GM12878 (cell line): ENCODE data around the gene STARD8.

Source experiments
- ATF3 ChIP-seq: IDR thresholded peaks from 2 replicates; pipeline ENCODE4 v1.6.1; 2011; ENCODE audit warnings: low read depth, mild to moderate bottlenecking, low read length, moderate library complexity, borderline replicate concordance; ENCODE audit errors: extremely low read depth
- CREB1 ChIP-seq: IDR thresholded peaks from 2 replicates; pipeline ENCODE4 v1.6.1; 2012; ENCODE audit warnings: low read depth, mild to moderate bottlenecking, inconsistent platforms
- CTCF ChIP-seq, 3 experiments: IDR thresholded peaks in 2 of 3; conservative IDR thresholded peaks in 1 of 3; 2 replicates each; pipeline ENCODE4 v1.5.1; 2011; ENCODE audit warnings: low read depth in 3 of 3, low read length in 3 of 3, mild to moderate bottlenecking in 3 of 3, control low read depth in 2 of 3, moderate library complexity in 2 of 3, inconsistent platforms in 1 of 3, mixed read lengths in 1 of 3; ENCODE audit not compliant: control insufficient read depth in 2 of 3, insufficient read depth in 1 of 3; ENCODE audit errors: extremely low read depth in 1 of 3
- EZH2 ChIP-seq: IDR thresholded peaks from 2 replicates; pipeline ENCODE4 v1.6.1; 2012; ENCODE audit warnings: low read depth, mild to moderate bottlenecking, control low read depth, inconsistent platforms, low read length, borderline replicate concordance; ENCODE audit not compliant: control insufficient read depth
- FOXK2 ChIP-seq: fragments of 450-650 bp; IDR thresholded peaks from 2 replicates; pipeline ENCODE4 v1.6.1; 2017; ENCODE audit warnings: mild to moderate bottlenecking, moderate library complexity
- HSF1 ChIP-seq: fragments of 150-350 bp; IDR thresholded peaks from 2 replicates; pipeline ENCODE4 v1.6.1; 2014; ENCODE audit warnings: mild to moderate bottlenecking, low read depth, low read length
- JUND ChIP-seq: IDR thresholded peaks from 2 replicates; pipeline ENCODE4 v1.6.1; 2012; ENCODE audit warnings: low read depth, mild to moderate bottlenecking, low read length, improper control_type of control experiment, moderate library complexity
- MEF2A ChIP-seq: IDR thresholded peaks from 2 replicates; pipeline ENCODE4 v1.6.1; 2011; ENCODE audit warnings: low read depth, mild to moderate bottlenecking, low read length, moderate library complexity; ENCODE audit not compliant: insufficient read depth
- MLLT1 ChIP-seq: fragments of 450-650 bp; IDR thresholded peaks from 2 replicates; pipeline ENCODE4 v1.6.1; 2016; ENCODE audit warnings: mild to moderate bottlenecking
- PAX5 ChIP-seq: IDR thresholded peaks from 2 replicates; pipeline ENCODE4 v1.6.1; 2011; ENCODE audit warnings: low read depth, low read length, borderline replicate concordance
- RFX5 ChIP-seq: IDR thresholded peaks from 2 replicates; pipeline ENCODE4 v1.6.1; 2011; ENCODE audit warnings: low read depth, low read length, improper control_type of control experiment
- TAF1 ChIP-seq: IDR thresholded peaks from 2 replicates; pipeline ENCODE4 v1.6.1; 2011; ENCODE audit warnings: mild to moderate bottlenecking, low read depth, low read length, borderline replicate concordance
- ZNF24 ChIP-seq: fragments of 450-650 bp; IDR thresholded peaks from 2 replicates; pipeline ENCODE4 v1.6.1; 2017; ENCODE audit warnings: antibody characterized with exemption, mild to moderate bottlenecking
- ZNF274 ChIP-seq: IDR thresholded peaks from one replicate; pipeline ENCODE4 v1.8.0; 2011; ENCODE audit not compliant: insufficient read length, insufficient read depth

- TF ChIP-seq CTCF (IDR thresholded peaks at IDR 0.05 in 2 of 3, conservative IDR thresholded peaks at IDR 0.05 in 1 of 3; ENCODE audit: control insufficient read depth in 2 of 3, extremely low read depth in 1 of 3, insufficient read depth in 1 of 3, low read depth in 3 of 3, low read length in 3 of 3) = no peak
- no peak for TF ChIP-seq CREB1
- TF ChIP-seq HSF1 = no peak
- TF ChIP-seq MLLT1 = no peak
- no peak for TF ChIP-seq EZH2
- no peak for TF ChIP-seq FOXK2
- no peak for TF ChIP-seq ZNF274
- TF ChIP-seq RFX5 = no peak
- TF ChIP-seq TAF1 = no peak
- TF ChIP-seq JUND = no peak
- no peak for TF ChIP-seq ZNF24
- TF ChIP-seq ATF3 = no peak
- TF ChIP-seq MEF2A = no peak
- TF ChIP-seq PAX5 = no peak
Measured at GRCh38 chrX:68754406-68754805, 106.9 kb downstream of the STARD8 start.
